Measurements from ENCODE around the gene JPT1. TPM values are rescaled to one million over a fixed set of nuclear protein-coding genes. Genes with fewer than 3 reads are reported as not detected.
A peak's percentile ranks its signal among the peaks of the same experiment; 100 is the strongest.

JPT1 gene
- total RNA-seq, 2 experiments from 2014 or later: 301 to 319 TPM

DNA sequence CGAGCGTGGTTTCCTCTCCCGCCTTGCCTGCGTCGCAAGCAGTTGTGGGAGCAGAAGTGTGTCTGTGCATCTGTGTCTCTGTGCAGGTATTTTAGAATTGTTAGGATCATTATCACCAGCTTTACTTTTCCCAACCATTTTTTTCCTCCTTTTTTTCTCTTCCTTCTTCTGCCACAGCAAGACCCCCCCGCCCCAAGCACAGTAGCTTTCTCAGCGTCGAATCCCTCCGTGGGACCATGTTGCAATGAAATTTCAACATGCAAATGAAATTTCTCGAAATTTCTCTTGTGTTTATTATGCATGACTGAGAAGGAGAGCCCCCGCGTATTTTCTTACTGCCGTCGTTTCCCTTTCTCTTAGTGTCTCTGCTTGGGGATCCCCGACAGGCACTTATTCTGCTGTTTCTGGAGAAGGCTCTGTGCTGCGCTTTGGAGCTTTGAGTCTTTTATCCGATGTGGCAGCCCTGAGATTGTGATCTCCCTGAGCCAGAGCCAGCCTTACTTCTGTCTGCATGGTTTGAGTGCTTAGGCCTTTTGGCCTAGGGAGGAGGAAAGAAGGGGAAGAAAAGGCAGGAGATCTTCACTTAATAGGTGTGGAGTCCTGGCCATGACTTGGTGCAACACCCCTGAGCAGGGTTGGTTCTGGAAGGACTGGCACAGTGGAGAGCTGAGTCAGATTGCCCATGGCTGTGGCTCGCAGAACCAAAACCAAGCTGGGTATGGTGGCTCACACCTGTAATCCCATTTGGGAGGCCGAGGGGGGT is 39.6 kb downstream of the JPT1 start:
- Mint-ChIP-seq H3K27ac (peak overlapping the region; percentile 88), H3K36me3 (ENCODE audit: low read depth) (peaks cover 31% of the 10 kb centered on the region), H3K4me1 (ENCODE audit: low read depth) (peaks cover 40% of the 10 kb centered on the region), H3K9me3 (ENCODE audit: insufficient read depth) (no peaks in the 10 kb centered on the region), H3K4me3 (peak overlapping the region; percentile 82), H3K27me3 (ENCODE audit: low read depth) (no peaks in the 10 kb centered on the region)
- CTCF ChIA-PET: interaction anchor here (0.7 to 8.9 kb wide), 72 partner anchors 9 to 425 kb away, joined by 3 to 210 read pairs (median 8); partner anchors contain the start of genes CDR2L, GGA3, JPT1 and MIF4GD
- no peak for DNase-seq
- no peak for ATAC-seq
- POLR2A ChIA-PET: interaction anchor here (0.7 to 3.0 kb wide), 20 partner anchors 9 to 156 kb away, joined by 3 to 28 read pairs (median 4); partner anchors contain the start of genes JPT1, MIF4GD, MRPL58 and NT5C

GRCh38 chr17:75113798-75114551 is 40.3 kb downstream of the JPT1 start:
- no peaks in the 10 kb centered on the region for H3K27me3 Mint-ChIP-seq (ENCODE audit: low read depth)
- H3K4me3 Mint-ChIP-seq: peak overlapping the region; percentile 82
- peaks cover 45% of the 10 kb centered on the region for H3K4me1 Mint-ChIP-seq (ENCODE audit: low read depth)
- POLR2A ChIA-PET: interaction anchor here (0.7 to 3.0 kb wide), 22 partner anchors 9 to 298 kb away, joined by 3 to 28 read pairs (median 4); partner anchors contain the start of genes JPT1, MIF4GD, MRPL58 and NT5C
- DNase-seq: peak; percentile 96
- H3K27ac Mint-ChIP-seq: peak overlapping the region; percentile 88
- peak; percentile 69 for ATAC-seq
- H3K9me3 Mint-ChIP-seq (ENCODE audit: insufficient read depth): no peaks in the 10 kb centered on the region
- H3K36me3 Mint-ChIP-seq (ENCODE audit: low read depth): peaks cover 29% of the 10 kb centered on the region
- CTCF ChIA-PET: interaction anchor here (0.7 to 8.9 kb wide), 77 partner anchors 8 to 519 kb away, joined by 3 to 210 read pairs (median 7); partner anchors contain the start of genes CDR2L, GGA3, HID1 and JPT1

- POLR2A ChIA-PET: interaction anchor here (0.6 to 2.5 kb wide), 4 partner anchors 13 to 60 kb away, joined by 3 to 10 read pairs (median 3); partner anchors contain the start of gene NT5C
- ATAC-seq (no peak), DNase-seq (no peak)
- Mint-ChIP-seq H3K27ac (peak overlapping the region; percentile 60), H3K27me3 (ENCODE audit: low read depth) (no peaks in the 10 kb centered on the region), H3K4me1 (ENCODE audit: low read depth) (peaks cover 51% of the 10 kb centered on the region), H3K4me3 (peak overlapping the region; percentile 92), H3K9me3 (ENCODE audit: insufficient read depth) (no peaks in the 10 kb centered on the region), H3K36me3 (ENCODE audit: low read depth) (peaks cover 23% of the 10 kb centered on the region)
- CTCF ChIA-PET: interaction anchor here (1.1 to 8.9 kb wide), 6 partner anchors 20 to 159 kb away, joined by 3 to 210 read pairs (median 71); partner anchors contain the start of genes GGA3, MIF4GD, MRPL58 and MRPS7
Observed at GRCh38 chr17:75111777-75112335, 42.5 kb downstream of the JPT1 start.

GRCh38 chr17:75110234-75110937 is 43.9 kb downstream of the JPT1 start:
- CTCF ChIA-PET: interaction anchor here (0.9 to 8.9 kb wide), 8 partner anchors 21 to 302 kb away, joined by 3 to 210 read pairs (median 11); partner anchors contain the start of genes MIF4GD and NT5C
- ATAC-seq (no peak), DNase-seq (peak; percentile 41)
- H3K36me3 Mint-ChIP-seq (ENCODE audit: low read depth): peaks cover 20% of the 10 kb centered on the region
- no peaks in the 10 kb centered on the region for H3K27me3 Mint-ChIP-seq (ENCODE audit: low read depth)
- POLR2A ChIA-PET: interaction anchor here (0.8 to 2.5 kb wide), 7 partner anchors 13 to 160 kb away, joined by 3 to 10 read pairs (median 4); partner anchors contain the start of genes MIF4GD, NT5C, NUP85 and SLC16A5
- peak overlapping the region; percentile 84 for H3K27ac Mint-ChIP-seq
- H3K9me3 Mint-ChIP-seq (ENCODE audit: insufficient read depth): no peaks in the 10 kb centered on the region
- peaks cover 54% of the 10 kb centered on the region for H3K4me1 Mint-ChIP-seq (ENCODE audit: low read depth)
- peak overlapping the region; percentile 92 for H3K4me3 Mint-ChIP-seq

DNA sequence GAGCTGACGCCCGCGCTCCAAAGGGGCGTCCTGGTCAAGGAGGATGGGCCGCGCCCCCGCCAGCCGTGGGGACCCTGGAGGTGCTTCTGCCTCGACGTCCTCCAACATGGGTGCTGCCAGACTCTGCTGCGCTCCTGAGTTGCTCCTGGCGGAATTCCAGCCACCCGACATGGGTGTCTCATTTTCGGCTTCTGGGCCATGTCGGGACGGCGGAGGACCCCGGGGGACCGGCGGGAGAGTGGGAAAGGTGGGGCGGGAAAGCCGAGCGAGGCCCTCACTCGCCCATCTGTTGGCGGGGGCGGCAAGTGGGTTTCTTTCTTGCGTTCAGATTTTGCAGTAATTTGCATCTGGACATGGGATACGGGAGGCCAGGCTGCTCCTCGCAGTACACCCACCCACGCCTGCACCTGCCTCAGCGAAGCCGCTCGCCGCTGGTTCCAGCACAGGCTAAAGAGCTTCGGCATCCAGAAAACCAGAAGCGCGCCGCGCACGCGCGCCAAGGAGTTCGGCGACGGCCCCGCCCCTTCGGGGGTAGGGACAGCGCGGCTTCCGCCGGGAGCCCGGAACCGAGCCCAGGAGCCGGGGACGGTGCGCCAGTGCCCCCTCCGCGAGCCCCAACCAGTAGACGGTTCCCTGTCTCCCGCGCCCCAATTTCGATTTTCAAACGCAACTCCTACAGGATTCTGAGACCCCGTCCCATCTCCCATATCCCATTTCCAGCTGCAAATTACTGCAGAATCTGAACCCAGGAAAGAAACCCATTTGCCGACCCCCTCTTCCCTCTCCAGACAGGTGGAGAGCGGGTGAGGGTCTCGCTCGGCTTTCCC is 44.7 kb downstream of the JPT1 start, which contains the start of gene ARMC7:
Gene ARMC7, plus strand, starts transcription at position 563 of the 827 bp plus-strand sequence. CDS start 320 bp downstream, outside the sequence.
- Mint-ChIP-seq H3K27me3 (ENCODE audit: low read depth) (no peaks in the 10 kb centered on the region), H3K9me3 (ENCODE audit: insufficient read depth) (no peaks in the 10 kb centered on the region), H3K27ac (peak within 1 kb of the TSS; percentile 87), H3K36me3 (ENCODE audit: low read depth) (peaks cover 15% of the 10 kb centered on the region), H3K4me3 (peak within 1 kb of the TSS; percentile 92), H3K4me1 (ENCODE audit: low read depth) (peaks cover 48% of the 10 kb centered on the region)
- DNase-seq: peak; percentile 92
- peak; percentile 86 for ATAC-seq
- ChIA-PET POLR2A (interaction anchor here (0.7 to 2.5 kb wide), 10 partner anchors 14 to 161 kb away, joined by 3 to 10 read pairs (median 4); partner anchors contain the start of genes MIF4GD, NT5C, NUP85 and SLC16A5), CTCF (interaction anchor here (0.8 to 8.9 kb wide), 5 partner anchors 22 to 148 kb away, joined by 3 to 210 read pairs (median 14); partner anchors contain the start of gene NT5C)

- Mint-ChIP-seq H3K36me3 (ENCODE audit: low read depth) (peaks cover 12% of the 10 kb centered on the region), H3K4me1 (ENCODE audit: low read depth) (peaks cover 42% of the 10 kb centered on the region), H3K27me3 (ENCODE audit: low read depth) (no peaks in the 10 kb centered on the region), H3K4me3 (peak overlapping the region; percentile 92), H3K9me3 (ENCODE audit: insufficient read depth) (no peaks in the 10 kb centered on the region), H3K27ac (peak overlapping the region; percentile 41)
- ATAC-seq: peak; percentile 13
- CTCF ChIA-PET: interaction anchor here (0.8 to 8.9 kb wide), 4 partner anchors 23 to 148 kb away, joined by 4 to 210 read pairs (median 64); partner anchors contain the start of gene NT5C
- no peak for DNase-seq
- POLR2A ChIA-PET: interaction anchor here (0.7 to 2.5 kb wide), 7 partner anchors 15 to 100 kb away, joined by 3 to 10 read pairs (median 4); partner anchors contain the start of genes NT5C and SLC16A5
Observed at GRCh38 chr17:75109046-75109406, 45.3 kb downstream of the JPT1 start.

GRCh38 chr17:75108193-75108592 is 46.1 kb downstream of the JPT1 start:
- no peak for ATAC-seq
- POLR2A ChIA-PET: no interaction called here
- H3K36me3 Mint-ChIP-seq (ENCODE audit: low read depth): peaks cover 11% of the 10 kb centered on the region

DNA sequence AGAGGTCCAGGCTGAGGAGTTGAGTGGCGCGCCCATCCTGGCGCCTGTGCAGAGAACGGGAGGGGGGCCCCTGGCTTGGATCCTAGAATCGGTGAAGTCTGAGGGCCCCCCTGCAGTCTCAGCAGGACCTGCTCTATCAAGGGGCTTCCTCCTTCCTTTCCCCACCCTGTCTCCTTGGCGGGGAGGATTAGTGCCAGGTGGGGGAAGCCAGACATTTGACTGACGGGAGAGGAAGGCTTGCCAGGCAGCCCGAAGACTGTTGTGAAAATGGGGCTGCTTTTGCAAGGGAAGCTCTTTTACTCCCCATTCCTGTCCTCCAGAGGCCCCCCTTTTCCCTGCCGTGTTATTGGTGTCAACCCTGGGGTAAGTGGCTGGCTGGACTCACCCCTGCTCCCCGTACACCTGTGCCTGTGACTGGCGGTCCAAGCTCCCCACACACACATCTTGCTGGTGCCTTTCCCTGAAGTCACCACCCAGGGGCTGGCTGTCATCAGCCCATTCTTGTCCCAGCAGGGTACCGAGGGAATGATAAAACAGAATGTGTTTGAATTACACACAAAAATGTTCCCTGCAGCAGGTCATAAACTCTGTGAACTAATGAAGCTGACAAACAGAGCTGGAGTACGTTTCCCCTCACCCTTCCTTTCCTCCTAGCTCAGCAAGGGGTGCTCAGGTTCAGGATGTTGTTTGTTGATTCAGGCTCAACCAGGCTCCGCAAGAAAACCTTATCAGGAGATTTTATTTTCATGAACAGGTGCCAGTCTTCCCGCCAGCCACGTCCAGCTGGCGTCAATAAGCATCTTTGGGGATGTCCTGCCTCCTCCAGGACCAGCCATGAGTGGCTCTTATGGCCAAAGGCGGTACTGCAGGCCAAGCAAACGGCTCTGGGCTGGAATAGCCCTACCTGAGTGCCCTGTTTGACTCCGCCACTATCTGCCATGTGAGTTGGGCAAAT is 48.9 kb downstream of the JPT1 start:
- ChIA-PET CTCF (interaction anchor here (0.8 to 3.8 kb wide), 17 partner anchors 8 to 143 kb away, joined by 3 to 14 read pairs (median 4); partner anchors contain the start of gene SLC16A5), POLR2A (interaction anchor here (1.7 kb wide), 1 partner anchor 9 kb away, joined by 7 read pairs; no protein-coding TSS in a partner anchor)
- Mint-ChIP-seq H3K4me1 (ENCODE audit: low read depth) (peaks cover 18% of the 10 kb centered on the region), H3K36me3 (ENCODE audit: low read depth) (no peaks in the 10 kb centered on the region), H3K4me3 (no peak overlapping the region), H3K27ac (no peak overlapping the region), H3K9me3 (ENCODE audit: insufficient read depth) (no peaks in the 10 kb centered on the region), H3K27me3 (ENCODE audit: low read depth) (no peaks in the 10 kb centered on the region)
- DNase-seq (peak; percentile 43), ATAC-seq (no peak)

More at GRCh38 chr17:75108193-75108592, 46.1 kb downstream of the JPT1 start:
- Mint-ChIP-seq H3K27me3 (ENCODE audit: low read depth) (no peaks in the 10 kb centered on the region), H3K4me1 (ENCODE audit: low read depth) (peaks cover 36% of the 10 kb centered on the region), H3K9me3 (ENCODE audit: insufficient read depth) (no peaks in the 10 kb centered on the region), H3K4me3 (peak overlapping the region; percentile 92), H3K27ac (no peak overlapping the region)
- DNase-seq: no peak
- CTCF ChIA-PET: interaction anchor here (0.7 kb wide), 1 partner anchor 146 kb away, joined by 3 read pairs; no protein-coding TSS in a partner anchor

All from activated CD8-positive, alpha-beta T cell treated with anti-CD3 and anti-CD28 coated beads, Interleukin-2, amount 10 ng/mL, durations not matched to agents 7 days and 5 days (primary cell).